ENCODE measurements around the gene ECE2.

DNA sequence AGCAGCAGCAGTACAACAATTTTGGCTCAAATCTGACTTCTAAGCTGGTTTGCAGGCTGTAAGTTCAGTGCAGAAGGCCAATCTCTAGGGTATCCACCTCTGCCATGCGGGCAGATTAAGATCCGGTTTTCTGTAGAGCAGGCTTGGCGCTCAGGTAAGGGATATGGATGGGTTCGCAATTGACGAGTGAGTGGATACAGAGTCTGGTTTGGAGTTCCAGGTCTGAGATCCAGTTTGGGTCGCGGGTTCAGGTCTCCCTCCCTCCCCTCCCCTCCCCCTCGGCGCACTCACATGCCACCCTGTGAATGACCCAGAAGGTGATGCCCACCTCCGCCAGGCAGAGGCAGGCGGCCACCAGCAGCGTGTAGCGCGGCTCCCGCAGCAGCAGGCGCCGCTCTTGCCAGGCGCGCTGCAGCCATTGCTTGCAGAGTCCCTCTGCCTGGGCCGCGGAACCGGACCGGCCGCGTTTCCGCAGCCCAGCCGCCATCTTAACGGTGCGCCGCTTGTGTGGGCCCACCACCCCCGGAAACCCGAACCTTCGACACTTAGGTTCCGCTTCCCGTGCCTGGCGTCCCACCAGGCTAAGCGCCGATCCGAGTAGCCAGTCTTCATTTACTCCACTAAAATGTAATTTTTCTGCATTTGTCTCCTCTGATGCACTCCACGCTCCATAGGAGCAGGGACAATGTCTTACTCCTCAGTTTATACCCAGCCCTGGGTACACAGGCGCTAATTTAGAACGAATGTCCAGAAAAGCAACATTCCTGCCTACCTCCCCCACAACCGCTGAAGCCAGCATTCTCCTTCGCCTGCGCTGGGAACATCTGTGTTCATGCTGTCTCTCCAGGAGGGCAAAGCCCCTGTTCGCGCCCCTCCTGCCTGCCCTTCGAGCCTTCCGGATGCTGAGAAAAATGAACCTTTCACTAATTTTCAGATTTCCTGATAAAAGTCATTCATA lies 27.1 kb upstream of the ECE2 start, which contains the start of gene ALG3:
- TF ChIP-seq, protein P1, sequence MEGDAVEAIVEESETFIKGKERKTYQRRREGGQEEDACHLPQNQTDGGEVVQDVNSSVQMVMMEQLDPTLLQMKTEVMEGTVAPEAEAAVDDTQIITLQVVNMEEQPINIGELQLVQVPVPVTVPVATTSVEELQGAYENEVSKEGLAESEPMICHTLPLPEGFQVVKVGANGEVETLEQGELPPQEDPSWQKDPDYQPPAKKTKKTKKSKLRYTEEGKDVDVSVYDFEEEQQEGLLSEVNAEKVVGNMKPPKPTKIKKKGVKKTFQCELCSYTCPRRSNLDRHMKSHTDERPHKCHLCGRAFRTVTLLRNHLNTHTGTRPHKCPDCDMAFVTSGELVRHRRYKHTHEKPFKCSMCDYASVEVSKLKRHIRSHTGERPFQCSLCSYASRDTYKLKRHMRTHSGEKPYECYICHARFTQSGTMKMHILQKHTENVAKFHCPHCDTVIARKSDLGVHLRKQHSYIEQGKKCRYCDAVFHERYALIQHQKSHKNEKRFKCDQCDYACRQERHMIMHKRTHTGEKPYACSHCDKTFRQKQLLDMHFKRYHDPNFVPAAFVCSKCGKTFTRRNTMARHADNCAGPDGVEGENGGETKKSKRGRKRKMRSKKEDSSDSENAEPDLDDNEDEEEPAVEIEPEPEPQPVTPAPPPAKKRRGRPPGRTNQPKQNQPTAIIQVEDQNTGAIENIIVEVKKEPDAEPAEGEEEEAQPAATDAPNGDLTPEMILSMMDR (IDR thresholded peaks at IDR 0.05; ENCODE audit: low read depth, low read length), result no peak
- peak; percentile 67 for TF ChIP-seq POLR2A (IDR thresholded peaks at IDR 0.05; ENCODE audit: extremely low read depth, insufficient read length)
- TF ChIP-seq, protein P2, sequence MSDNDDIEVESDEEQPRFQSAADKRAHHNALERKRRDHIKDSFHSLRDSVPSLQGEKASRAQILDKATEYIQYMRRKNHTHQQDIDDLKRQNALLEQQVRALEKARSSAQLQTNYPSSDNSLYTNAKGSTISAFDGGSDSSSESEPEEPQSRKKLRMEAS (IDR thresholded peaks at IDR 0.05; ENCODE audit: low read depth, low read length), result peak; percentile 79

All from NB4 (cell line).